Endothelial cell of umbilical vein (primary cell): Measurements from ENCODE around the gene WDR18. TPM values are rescaled to one million over a fixed set of nuclear protein-coding genes. Genes with fewer than 3 reads are reported as not detected.

ENCODE experiments used
- BruUV-seq: library from RNA; stranded (reverse); fragments of 400-500 nt; replicated peaks from 2 replicates; lab custom pipeline; 2021; lab: Mats Ljungman, UMichigan
- CTCF ChIA-PET: fragments of 300-600, 350-600 bp; sonication (Branson Sonifier 250); formaldehyde crosslinking; loops from one replicate; lab custom pipeline; 2021; ENCODE audit warnings: antibody characterized with exemption, inconsistent platforms; lab: Charles Lee
- POLR2A ChIA-PET: fragments of 300-600, 350-600 bp; sonication (Branson Sonifier 250); formaldehyde crosslinking; loops from one replicate; lab custom pipeline; 2021; ENCODE audit warnings: antibody characterized with exemption, inconsistent platforms; lab: Charles Lee
- DNase-seq: peaks from one replicate; pipeline ENCODE4 v3.0.0-alpha.2; 2011; ENCODE audit warnings: low read depth, low spot score
- FAIRE-seq: peaks from 2 replicates; lab custom pipeline; 2011; peaks lifted over from hg19 to GRCh38; lab: Jason Lieb, UNC
- H2AFZ ChIP-seq: 2 replicates; pipeline ENCODE4 v1.6.0; 2012; ENCODE audit warnings: low read depth, low read length, control low read depth, inconsistent platforms
- H3K27ac ChIP-seq: 2 replicates; pipeline ENCODE4 v1.5.1; 2011; ENCODE audit warnings: low read depth, mild to moderate bottlenecking, control low read depth, low read length, moderate library complexity; ENCODE audit not compliant: insufficient read depth
- H3K27me3 ChIP-seq, 2 experiments: 2 replicates each; pipeline versions ENCODE4 v1.6.0 to v1.6.1; 2011; ENCODE audit warnings: low read length in 2 of 2, mixed read lengths in 1 of 2; ENCODE audit not compliant: control insufficient read depth in 2 of 2, insufficient read depth in 2 of 2
- H3K36me3 ChIP-seq, 2 experiments: 2 replicates in 1 of 2; 3 replicates in 1 of 2; pipeline ENCODE4 v1.5.1; 2011; ENCODE audit warnings: low read length in 2 of 2, mild to moderate bottlenecking in 1 of 2, moderate library complexity in 1 of 2; ENCODE audit not compliant: control insufficient read depth in 2 of 2, insufficient read depth in 2 of 2; ENCODE audit errors: extremely low read depth in 1 of 2
- H3K4me1 ChIP-seq: 3 replicates; pipeline ENCODE4 v1.5.1; 2011; ENCODE audit warnings: mild to moderate bottlenecking, low read length; ENCODE audit not compliant: control insufficient read depth, insufficient read depth; ENCODE audit errors: extremely low read depth
- H3K4me2 ChIP-seq: 2 replicates; pipeline ENCODE4 v1.6.1; 2011; ENCODE audit warnings: low read length, control low read depth, mixed read lengths; ENCODE audit not compliant: insufficient read depth
- H3K4me3 ChIP-seq, 3 experiments: fragments of 200-600 bp in 1 of 3; sonication (generic), shearing (Covaris generic) in 1 of 3; replicated peaks in 1 of 3; 2 replicates each; pipeline ENCODE4 v1.5.1; 2011 to 2016; ENCODE audit warnings: control low read depth in 3 of 3, low read length in 3 of 3, mild to moderate bottlenecking in 2 of 3, inconsistent platforms in 1 of 3, low read depth in 1 of 3, moderate library complexity in 1 of 3; ENCODE audit not compliant: insufficient read depth in 1 of 3
- H3K79me2 ChIP-seq: 2 replicates; pipeline ENCODE4 v1.6.0; 2012; ENCODE audit warnings: low read length, inconsistent platforms; ENCODE audit not compliant: control insufficient read depth, insufficient read depth
- H3K9ac ChIP-seq: replicated peaks from 2 replicates; pipeline ENCODE3; 2011; ENCODE audit warnings: low read length, control low read depth; ENCODE audit not compliant: insufficient read depth; ENCODE audit errors: extremely low read depth
- H3K9me1 ChIP-seq: replicated peaks from 3 replicates; pipeline ENCODE4 v1.6.0; 2011; ENCODE audit warnings: mild to moderate bottlenecking, low read length; ENCODE audit not compliant: control insufficient read depth, insufficient read depth; ENCODE audit errors: extremely low read depth
- H3K9me3 ChIP-seq: replicated peaks from 2 replicates; pipeline ENCODE4 v1.5.1; 2012; ENCODE audit warnings: low read length, inconsistent platforms; ENCODE audit not compliant: control insufficient read depth, insufficient read depth
- H4K20me1 ChIP-seq: replicated peaks from 2 replicates; pipeline ENCODE3; 2011; ENCODE audit warnings: mild to moderate bottlenecking, low read length; ENCODE audit not compliant: control insufficient read depth, insufficient read depth; ENCODE audit errors: extremely low read depth
- CTCF ChIP-seq, 2 donors: IDR thresholded peaks; 1 replicate in 1 of 2; 2 replicates in 1 of 2; pipeline ENCODE4 v1.5.1; 2011; ENCODE audit warnings: low read length in 2 of 2, mild to moderate bottlenecking in 2 of 2, moderate library complexity in 2 of 2, control low read depth in 1 of 2, inconsistent platforms in 1 of 2, low read depth in 1 of 2; ENCODE audit not compliant: insufficient read depth in 1 of 2; ENCODE audit errors: extremely low read depth in 1 of 2
- EZH2 ChIP-seq: IDR thresholded peaks from 2 replicates; pipeline ENCODE4 v1.6.1; 2012; ENCODE audit warnings: borderline replicate concordance, low read depth, mild to moderate bottlenecking, moderate library complexity, low read length, inconsistent platforms; ENCODE audit not compliant: severe bottlenecking
- GATA2 ChIP-seq: IDR thresholded peaks from 2 replicates; pipeline ENCODE4 v1.7.0; 2011; ENCODE audit warnings: low read depth, mild to moderate bottlenecking, moderate library complexity, mixed read lengths, low read length; ENCODE audit not compliant: insufficient read length, insufficient read depth
- JUN ChIP-seq: IDR thresholded peaks from 2 replicates; pipeline ENCODE4 v1.6.1; 2011; ENCODE audit warnings: borderline replicate concordance, low read depth; ENCODE audit not compliant: insufficient read length, insufficient read depth
- MAX ChIP-seq: IDR thresholded peaks from 2 replicates; pipeline ENCODE4 v1.6.1; 2011; ENCODE audit not compliant: insufficient read depth, insufficient read length
- MYC ChIP-seq: IDR thresholded peaks from one replicate; pipeline ENCODE4 v1.6.1; 2011; ENCODE audit warnings: mild to moderate bottlenecking, low read depth, low read length
- POLR2A ChIP-seq: IDR thresholded peaks from 2 replicates; pipeline ENCODE4 v1.6.1; 2012; ENCODE audit warnings: low read depth, mild to moderate bottlenecking, control low read depth, low read length
- POLR2AphosphoS5 ChIP-seq: IDR thresholded peaks from 2 replicates; pipeline ENCODE4 v1.6.1; 2012; ENCODE audit warnings: low read depth, mild to moderate bottlenecking, control low read depth, low read length, moderate library complexity; ENCODE audit not compliant: insufficient read depth
- dilution Hi-C: fragments of 300-500 bp; cut with MboI; formaldehyde crosslinking; loops from one replicate; pipeline ENCODE4 v1.15.0; 2019; ENCODE audit warnings: low sequenced_read_pairs; ENCODE audit not compliant: extremely low pct_ligation_motif_present
- intact Hi-C: fragments of 100-400 bp; cut with micrococcal nuclease; formaldehyde crosslinking; loops from one replicate; pipeline ENCODE4 v1.10.0; 2022
- polyA plus RNA-seq, 4 experiments: library from polyadenylated mRNA; depleted of rRNA in 3 of 4; stranded (reverse) in 3 of 4; unstranded in 1 of 4; fragments of >200 nt; gene quantifications; 2 replicates each; pipeline versions ENCODE4 v1.2.1 to v1.2.3, GENCODE V29; 2011 to 2012; ENCODE audit warnings: missing spikeins in 1 of 4
- total RNA-seq: library from RNA; stranded (reverse); gene quantifications from 2 replicates; pipeline ENCODE4 v1.2.3, GENCODE V29; 2021

The WDR18 gene
- total and polyA plus RNA-seq, 2 donors (not counting 3 experiments of a cell fraction or from before 2014, with no cell fraction given): 54.8 to 102 TPM

- H3K79me2 ChIP-seq: no peaks in the 10 kb centered on the region
- no peak for DNase-seq
- no peak overlapping the region for H3K9ac ChIP-seq
- ChIA-PET POLR2A (no interaction called here), CTCF (interaction anchor here (1.0 kb wide), 1 partner anchor 8 kb away, joined by 3 read pairs; no protein-coding TSS in a partner anchor)
- H4K20me1 ChIP-seq: no peaks in the 10 kb centered on the region
- BruUV-seq: no TSS peak
- no peak overlapping the region for H3K27ac ChIP-seq
- no peak overlapping the region for H3K4me3 ChIP-seq
- peaks cover 0 to 3% of the 10 kb centered on the region in 2 experiments for H3K36me3 ChIP-seq
- H3K4me1 ChIP-seq: no peaks in the 10 kb centered on the region
- H2AFZ ChIP-seq: no peak overlapping the region
- no peaks in the 10 kb centered on the region for H3K9me3 ChIP-seq
- TF ChIP-seq MAX (no peak), JUN (no peak), GATA2 (no peak), POLR2A (no peak), CTCF (IDR thresholded peaks at IDR 0.05; ENCODE audit: extremely low read depth in 1 of 2, insufficient read depth in 1 of 2, low read depth in 1 of 2, low read length in 2 of 2) (no peak), EZH2 (no peak), MYC (no peak), POLR2AphosphoS5 (no peak)
- H3K4me2 ChIP-seq: no peak overlapping the region
- FAIRE-seq: no peak
- no peaks in the 10 kb centered on the region for H3K9me1 ChIP-seq
- H3K27me3 ChIP-seq: peaks cover 3 to 6% of the 10 kb centered on the region in 2 experiments
- dilution Hi-C loops (no loop called here), intact Hi-C loops (no loop called here)
Observed at GRCh38 chr19:1004803-1005664, 20.9 kb downstream of the WDR18 start.
